ENCODE data around the gene CCS.
"Not testable (repeated sequence)": the region's sequence is repeated elsewhere in the genome, so short reads cannot be mapped to it uniquely, and the experiment has no call there.

The CCS gene, protein sequence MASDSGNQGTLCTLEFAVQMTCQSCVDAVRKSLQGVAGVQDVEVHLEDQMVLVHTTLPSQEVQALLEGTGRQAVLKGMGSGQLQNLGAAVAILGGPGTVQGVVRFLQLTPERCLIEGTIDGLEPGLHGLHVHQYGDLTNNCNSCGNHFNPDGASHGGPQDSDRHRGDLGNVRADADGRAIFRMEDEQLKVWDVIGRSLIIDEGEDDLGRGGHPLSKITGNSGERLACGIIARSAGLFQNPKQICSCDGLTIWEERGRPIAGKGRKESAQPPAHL

GRCh38 chr11:66592457-66593302, at the start of gene CCS, which contains the start of gene CCDC87:
Gene CCS (plus strand): TSS chr11:66593185. CDS start chr11:66593262, 77 bp downstream.
Gene CCDC87 (minus strand): TSS chr11:66593063. CDS start chr11:66593015, 48 bp downstream.
- H3K4me3 ChIP-seq (ENCODE audit: low read length): peak within 1 kb of the TSS; percentile 99
- H3K79me2 ChIP-seq (ENCODE audit: control insufficient read depth, low read length): peaks cover 20% of the 10 kb centered on the region
- peak within 1 kb of the TSS; percentile 35; the same call in 1 of the 2 replicates for H3K27ac ChIP-seq (ENCODE audit: low read depth, low read length)
- 0 out of 2 replicates have a peak, but pooled peaks cover 4% of the 10 kb centered on the region for H3K27me3 ChIP-seq (ENCODE audit: control insufficient read depth, low read length)
- H3K9me2 ChIP-seq (replicated peaks; ENCODE audit: control insufficient read depth, low read length): no peaks in the 10 kb centered on the region
- no peaks in the 10 kb centered on the region for H4K20me1 ChIP-seq (ENCODE audit: control insufficient read depth, insufficient read depth, low read depth, low read length)
- peaks cover 27% of the 10 kb centered on the region for H3K4me1 ChIP-seq (ENCODE audit: control insufficient read depth, low read length)
- TF ChIP-seq EZH2phosphoT487 (IDR thresholded peaks at IDR 0.05; ENCODE audit: borderline replicate concordance, low read length): no peak
- TF ChIP-seq, protein P1, sequence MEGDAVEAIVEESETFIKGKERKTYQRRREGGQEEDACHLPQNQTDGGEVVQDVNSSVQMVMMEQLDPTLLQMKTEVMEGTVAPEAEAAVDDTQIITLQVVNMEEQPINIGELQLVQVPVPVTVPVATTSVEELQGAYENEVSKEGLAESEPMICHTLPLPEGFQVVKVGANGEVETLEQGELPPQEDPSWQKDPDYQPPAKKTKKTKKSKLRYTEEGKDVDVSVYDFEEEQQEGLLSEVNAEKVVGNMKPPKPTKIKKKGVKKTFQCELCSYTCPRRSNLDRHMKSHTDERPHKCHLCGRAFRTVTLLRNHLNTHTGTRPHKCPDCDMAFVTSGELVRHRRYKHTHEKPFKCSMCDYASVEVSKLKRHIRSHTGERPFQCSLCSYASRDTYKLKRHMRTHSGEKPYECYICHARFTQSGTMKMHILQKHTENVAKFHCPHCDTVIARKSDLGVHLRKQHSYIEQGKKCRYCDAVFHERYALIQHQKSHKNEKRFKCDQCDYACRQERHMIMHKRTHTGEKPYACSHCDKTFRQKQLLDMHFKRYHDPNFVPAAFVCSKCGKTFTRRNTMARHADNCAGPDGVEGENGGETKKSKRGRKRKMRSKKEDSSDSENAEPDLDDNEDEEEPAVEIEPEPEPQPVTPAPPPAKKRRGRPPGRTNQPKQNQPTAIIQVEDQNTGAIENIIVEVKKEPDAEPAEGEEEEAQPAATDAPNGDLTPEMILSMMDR (IDR thresholded peaks at IDR 0.05; ENCODE audit: low read depth, low read length, poor library complexity, severe bottlenecking): peak; percentile 84
- no peaks in the 10 kb centered on the region for H3K9me3 ChIP-seq (ENCODE audit: control insufficient read depth, insufficient read depth, low read length)
- no peaks in the 10 kb centered on the region for H3F3A ChIP-seq (ENCODE audit: control insufficient read depth, insufficient read depth)
- H3K36me3 ChIP-seq (ENCODE audit: control insufficient read depth, low read length): no peaks in the 10 kb centered on the region
- H3K4me2 ChIP-seq (ENCODE audit: low read length): peak within 1 kb of the TSS; percentile 99

GRCh38 chr11:66543263-66544107, 49.5 kb upstream of the CCS start:
- Histone ChIP-seq H3K4me3 (ENCODE audit: low read length) (peak overlapping the region; percentile 63), H3K4me1 (ENCODE audit: control insufficient read depth, low read length) (peaks cover 30% of the 10 kb centered on the region)

DNA sequence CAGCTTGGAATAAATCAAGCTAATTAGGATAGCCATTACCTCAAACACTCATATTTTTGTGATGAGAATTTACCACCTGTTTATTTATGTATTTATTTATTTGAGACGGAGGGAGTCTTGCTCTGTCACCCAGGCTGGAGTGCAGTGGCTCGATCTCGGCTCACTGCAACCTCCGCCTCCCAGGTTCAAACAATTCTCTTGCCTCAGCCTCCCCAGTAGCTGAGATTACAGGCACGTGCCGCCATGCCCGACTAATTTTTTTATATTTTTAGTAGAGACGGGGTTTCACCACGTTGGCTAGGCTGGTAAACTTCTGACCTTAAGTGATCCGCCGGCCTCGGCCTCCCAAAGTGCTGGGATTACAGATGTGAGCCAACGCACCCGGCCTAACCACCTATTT, 48.0 kb upstream of the CCS start:
- H3K36me3 ChIP-seq (ENCODE audit: control insufficient read depth, low read length); H3K9me2 ChIP-seq (replicated peaks; ENCODE audit: control insufficient read depth, low read length); H3F3A ChIP-seq (ENCODE audit: control insufficient read depth, insufficient read depth); H3K79me2 ChIP-seq (ENCODE audit: control insufficient read depth, low read length); H3K27ac ChIP-seq (ENCODE audit: low read depth, low read length); H3K9me3 ChIP-seq (ENCODE audit: control insufficient read depth, insufficient read depth, low read length); H4K20me1 ChIP-seq (ENCODE audit: control insufficient read depth, insufficient read depth, low read depth, low read length): not testable (repeated sequence)
- peaks cover 30% of the 10 kb centered on the region for H3K4me1 ChIP-seq (ENCODE audit: control insufficient read depth, low read length)
- peak overlapping the region; percentile 91 for H3K4me2 ChIP-seq (ENCODE audit: low read length)
- H3K27me3 ChIP-seq (ENCODE audit: control insufficient read depth, low read length): peaks cover 36% of the 10 kb centered on the region
- H3K4me3 ChIP-seq (ENCODE audit: low read length): peak overlapping the region; percentile 90

More at GRCh38 chr11:66543263-66544107, 49.5 kb upstream of the CCS start:
- peaks cover 21% of the 10 kb centered on the region for H3K27me3 ChIP-seq (ENCODE audit: control insufficient read depth, low read length)
- H3K79me2 ChIP-seq (ENCODE audit: control insufficient read depth, low read length): peaks cover 6% of the 10 kb centered on the region
- H3F3A ChIP-seq (ENCODE audit: control insufficient read depth, insufficient read depth): peaks cover 4% of the 10 kb centered on the region; the same call in 1 of the 2 replicates
- H3K36me3 ChIP-seq (ENCODE audit: control insufficient read depth, low read length): no peaks in the 10 kb centered on the region; the same call in 1 of the 2 replicates
- H3K9me3 ChIP-seq (ENCODE audit: control insufficient read depth, insufficient read depth, low read length): no peaks in the 10 kb centered on the region
- TF ChIP-seq EZH2phosphoT487 (IDR thresholded peaks at IDR 0.05; ENCODE audit: borderline replicate concordance, low read length): no peak
- TF ChIP-seq, protein P1 (IDR thresholded peaks at IDR 0.05; ENCODE audit: low read depth, low read length, poor library complexity, severe bottlenecking): peak; percentile 62
- H3K9me2 ChIP-seq (replicated peaks; ENCODE audit: control insufficient read depth, low read length): no peaks in the 10 kb centered on the region
- peak overlapping the region; percentile 91 for H3K4me2 ChIP-seq (ENCODE audit: low read length)
- H4K20me1 ChIP-seq (ENCODE audit: control insufficient read depth, insufficient read depth, low read depth, low read length): no peaks in the 10 kb centered on the region
- no peak overlapping the region for H3K27ac ChIP-seq (ENCODE audit: low read depth, low read length)
